ENCODE data around the gene AUTS2. TPM values are rescaled to one million over a fixed set of nuclear protein-coding genes. Genes with fewer than 3 reads are reported as not detected.

The AUTS2 gene
- polyA plus RNA-seq, 3 donors: 3.1 to 8.3 (median 7.9) TPM

DNA sequence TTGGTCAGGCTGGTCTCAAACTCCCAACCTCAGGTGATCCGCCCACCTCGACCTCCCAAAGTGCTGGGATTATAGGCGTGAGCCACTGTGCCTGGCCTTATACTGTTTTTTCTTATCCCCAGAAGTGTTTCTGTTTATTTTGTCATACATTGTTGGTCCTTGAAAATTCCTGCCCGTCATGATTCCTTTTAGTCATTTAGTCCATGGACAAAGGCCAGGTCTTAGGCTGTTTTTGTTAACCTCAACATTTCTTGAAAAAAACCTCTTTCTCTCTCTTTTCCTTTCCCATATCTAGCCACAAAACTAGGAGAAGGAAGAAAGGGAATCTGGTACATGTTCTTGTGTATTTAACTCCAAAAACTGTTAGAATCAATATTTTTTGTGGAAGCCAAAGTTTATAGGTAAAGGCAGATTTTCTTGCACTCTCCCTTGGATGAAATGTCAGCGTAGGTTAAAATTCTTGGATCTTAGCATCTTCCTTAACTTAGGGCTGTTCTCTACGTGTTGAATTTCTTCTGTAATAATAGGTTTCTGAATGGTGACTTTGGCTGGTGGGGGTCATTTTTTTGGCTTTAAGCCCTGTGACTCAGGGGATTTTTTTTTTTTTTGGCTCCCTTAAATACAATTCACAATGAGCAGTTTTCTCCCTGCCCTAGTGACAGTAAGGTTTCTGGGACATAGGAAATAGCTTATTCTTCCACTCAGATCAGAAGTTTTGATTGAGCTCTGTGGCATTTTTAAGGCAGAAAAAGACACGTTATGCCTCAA is 500.8 kb downstream of the AUTS2 start:
- no peak overlapping the region for H3K27ac ChIP-seq (ENCODE audit: low read depth, low read length)
- WGBS, 3 donors: 70 to 72% (median 71%) methylated on average over 7 of the region's 7 CpGs

DNA sequence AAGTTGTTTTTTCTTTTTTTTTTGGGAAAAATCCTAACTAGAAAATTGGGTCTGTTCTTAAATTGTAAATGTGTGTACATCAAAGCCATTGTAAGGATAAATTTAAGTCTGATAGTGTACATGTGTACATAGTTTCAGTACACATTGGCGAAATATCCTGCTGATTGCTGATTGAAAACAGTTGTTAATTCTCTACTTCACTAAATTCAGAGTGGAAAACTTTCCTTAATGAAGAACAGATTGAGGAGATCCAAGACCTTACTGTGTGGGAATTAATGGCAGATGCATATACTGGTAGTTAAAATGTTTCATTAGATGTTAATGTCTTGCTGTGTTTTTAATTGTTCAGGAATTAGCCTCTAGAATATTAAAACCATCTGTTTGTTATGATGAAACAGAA is 506.0 kb downstream of the AUTS2 start:
- 84 to 93% (median 93%) methylated on average over 1 of the region's 1 CpG for WGBS, 3 donors
- no peak overlapping the region for H3K27ac ChIP-seq (ENCODE audit: low read depth, low read length)

DNA sequence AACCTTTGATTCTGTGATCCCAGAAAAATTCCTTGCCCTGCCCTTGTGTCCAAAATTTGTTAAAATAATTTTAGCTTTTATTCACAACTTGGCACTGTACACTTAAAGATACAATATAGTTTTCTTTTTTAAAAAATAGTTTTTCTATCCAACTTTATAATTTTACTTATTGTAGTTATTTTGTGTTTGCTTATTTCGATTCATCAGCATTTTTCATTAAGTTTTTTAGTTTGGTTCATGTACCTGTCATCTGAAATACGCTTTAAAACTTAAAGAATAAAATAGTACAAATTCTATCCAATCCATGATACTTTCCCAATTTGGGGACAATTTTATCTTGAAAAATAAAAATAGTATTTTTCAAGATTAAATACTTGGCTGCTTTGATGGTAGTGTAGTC is 514.8 kb downstream of the AUTS2 start:
- WGBS, 3 donors: 81 to 94% (median 93%) methylated on average over 2 of the region's 2 CpGs

DNA sequence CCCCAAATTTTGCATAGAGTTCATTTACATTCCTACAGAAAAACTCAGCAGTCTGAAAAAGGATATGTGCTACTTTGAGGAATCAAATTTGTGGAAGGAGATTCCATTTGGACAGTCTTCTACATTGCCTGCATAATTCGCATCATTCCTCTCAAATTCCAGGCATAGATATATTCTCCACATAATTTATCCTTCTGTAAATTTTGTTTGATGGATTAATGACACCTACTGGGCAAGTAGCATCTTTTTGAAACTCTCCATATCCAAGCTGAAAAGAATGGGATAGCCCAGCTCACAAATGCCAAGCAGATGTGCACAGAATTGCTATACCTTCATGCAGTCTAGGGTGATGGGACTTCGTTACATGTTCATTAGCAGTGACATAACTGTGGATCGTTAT is 515.3 kb downstream of the AUTS2 start:
- 91 to 96% (median 95%) methylated on average over 3 of the region's 3 CpGs for WGBS, 3 donors
- no peak overlapping the region for H3K27ac ChIP-seq (ENCODE audit: low read depth, low read length)

More for the DNA sequence above, 514.8 kb downstream of the AUTS2 start:
- H3K27ac ChIP-seq (ENCODE audit: low read depth, low read length): no peak overlapping the region

DNA sequence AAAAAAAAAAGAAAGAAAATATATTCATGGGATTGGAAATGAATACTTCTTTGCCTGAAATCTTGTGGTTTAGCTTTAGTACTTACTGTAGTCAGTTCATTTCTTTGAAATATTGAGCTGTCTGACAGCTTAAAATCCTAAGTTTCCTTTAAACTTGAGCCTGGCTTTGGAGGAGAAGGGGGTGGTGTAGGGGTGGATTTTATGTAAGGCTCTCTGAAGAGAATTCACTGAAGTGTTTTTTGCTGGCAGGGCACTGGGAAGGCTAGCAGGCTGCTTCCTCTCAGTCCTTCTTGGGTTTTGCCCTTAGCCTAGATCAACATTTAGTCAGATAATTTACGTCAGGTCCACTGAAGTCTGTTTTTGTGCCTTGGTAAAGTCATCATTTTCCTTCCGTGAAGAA is 516.5 kb downstream of the AUTS2 start:
- H3K27ac ChIP-seq (ENCODE audit: low read depth, low read length): no peak overlapping the region
- WGBS, 3 donors: 76 to 84% (median 80%) methylated on average over 2 of the region's 2 CpGs

DNA sequence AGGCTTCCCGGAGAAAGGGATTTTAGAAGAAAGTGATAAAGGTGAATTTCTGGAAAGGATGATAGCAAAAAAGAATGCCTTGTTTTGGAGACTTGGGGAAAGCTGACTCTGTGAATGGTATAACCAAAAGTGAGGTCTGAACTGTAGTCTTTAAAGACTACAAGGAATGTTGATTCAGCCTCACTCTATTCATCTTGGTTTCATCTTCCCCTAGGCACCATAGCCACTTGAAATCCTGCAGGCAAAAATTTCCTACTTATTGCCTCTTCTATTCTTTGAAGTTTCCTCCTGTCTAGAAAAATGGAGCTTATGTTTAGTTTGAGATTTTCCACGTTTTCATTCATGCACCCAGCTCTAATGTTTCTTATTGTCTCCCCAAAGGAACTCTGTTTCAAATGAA is 518.0 kb downstream of the AUTS2 start:
- WGBS, 3 donors: 63 to 77% (median 77%) methylated on average over 2 of the region's 2 CpGs
- no peak overlapping the region for H3K27ac ChIP-seq (ENCODE audit: low read depth, low read length)

DNA sequence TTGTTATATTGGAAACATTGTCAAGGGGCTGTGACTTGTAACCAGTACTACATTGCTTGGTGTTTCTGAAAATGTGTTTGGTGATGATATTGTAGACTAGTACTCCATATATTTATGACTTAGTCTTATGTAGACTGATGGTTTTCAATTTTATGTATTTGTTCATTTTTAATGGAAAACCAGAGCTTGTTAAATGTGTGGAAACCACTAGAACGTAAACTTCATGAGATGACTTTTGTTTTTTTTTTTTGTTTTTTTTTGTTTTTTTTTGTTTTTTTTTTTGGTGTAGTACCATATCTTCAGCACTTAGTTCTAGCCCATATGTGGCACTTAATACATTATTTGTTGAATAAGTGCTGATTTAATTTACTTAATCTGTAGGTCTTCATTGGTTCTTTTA is 518.6 kb downstream of the AUTS2 start:
- WGBS, 3 donors: 30 to 96% (median 90%) methylated on average over 1 of the region's 1 CpG
- no peak overlapping the region for H3K27ac ChIP-seq (ENCODE audit: low read depth, low read length)

DNA sequence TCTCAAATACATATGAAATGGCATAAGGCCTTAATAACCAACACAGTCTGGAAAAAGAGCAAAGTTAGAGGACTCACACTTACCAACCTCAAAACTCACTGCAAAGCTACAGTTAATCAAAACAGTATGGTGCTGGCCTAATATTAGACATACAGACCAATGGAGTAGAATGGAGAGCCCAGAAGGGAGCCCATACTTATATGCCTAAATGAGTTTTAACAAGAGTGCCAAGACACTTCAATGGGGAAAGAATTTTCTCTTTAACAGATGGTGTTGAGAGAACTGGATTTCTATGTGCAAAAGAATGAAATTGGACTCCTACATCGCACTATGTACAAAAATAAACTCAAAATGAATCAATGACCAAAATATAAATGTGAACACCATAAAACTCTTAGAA is 522.6 kb downstream of the AUTS2 start:
- WGBS, 3 donors: 88 to 97% (median 93%) methylated on average over 1 of the region's 1 CpG
- no peak overlapping the region for H3K27ac ChIP-seq (ENCODE audit: low read depth, low read length)

DNA sequence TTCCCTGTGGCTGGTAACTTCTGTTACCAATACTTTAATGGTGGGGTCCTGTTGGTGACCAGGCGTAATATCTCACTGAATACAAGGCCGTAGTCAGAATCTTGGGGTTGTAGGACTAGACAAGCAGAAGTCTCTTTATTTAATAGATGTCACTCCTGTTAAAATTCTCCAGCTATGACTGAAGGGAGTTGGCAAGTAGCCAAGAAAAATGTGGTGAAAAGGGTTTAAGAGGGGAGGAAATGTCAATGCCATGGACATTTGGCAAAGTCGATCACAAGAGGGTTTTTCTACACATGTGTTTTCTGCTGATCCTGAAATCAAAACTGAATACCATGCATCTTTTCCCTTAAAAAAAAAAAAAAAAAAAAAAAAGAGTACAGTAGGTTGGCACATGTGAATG is 533.5 kb downstream of the AUTS2 start:
- WGBS, 3 donors: 65 to 82% (median 74%) methylated on average over 3 of the region's 3 CpGs
- no peak overlapping the region for H3K27ac ChIP-seq (ENCODE audit: low read depth, low read length)

DNA sequence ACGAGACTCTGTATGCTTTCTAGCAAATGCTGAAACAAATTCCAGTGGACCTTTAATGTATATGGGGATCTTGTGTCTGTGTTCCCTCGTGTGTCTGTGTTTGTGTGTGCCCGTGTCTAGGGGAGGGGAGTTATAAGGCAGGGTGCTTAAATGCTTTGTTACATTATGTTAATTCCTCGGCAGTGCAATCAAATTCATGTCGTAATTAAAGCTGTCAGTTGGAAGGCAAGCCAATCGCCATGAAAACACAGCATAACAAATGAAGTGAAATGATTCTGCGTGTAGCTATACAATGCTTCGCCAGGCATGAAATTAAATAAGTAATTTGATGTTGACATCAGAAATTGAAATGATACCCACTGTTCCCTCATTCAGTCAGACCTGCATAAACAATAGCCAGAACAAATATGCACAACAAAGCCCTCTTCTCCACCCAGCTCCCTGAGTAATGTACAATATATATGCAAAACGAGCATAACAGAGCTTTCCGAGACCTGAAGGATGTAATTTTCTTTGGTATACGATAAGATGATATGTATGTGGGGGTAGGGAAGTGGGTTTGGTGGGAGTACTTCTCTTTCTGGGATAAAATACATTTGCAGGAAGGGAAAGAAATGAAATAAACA is 534.1 kb downstream of the AUTS2 start:
- WGBS, 3 donors: 88 to 89% (median 89%) methylated on average over 11 of the region's 11 CpGs
- no peak overlapping the region for H3K27ac ChIP-seq (ENCODE audit: low read depth, low read length)

DNA sequence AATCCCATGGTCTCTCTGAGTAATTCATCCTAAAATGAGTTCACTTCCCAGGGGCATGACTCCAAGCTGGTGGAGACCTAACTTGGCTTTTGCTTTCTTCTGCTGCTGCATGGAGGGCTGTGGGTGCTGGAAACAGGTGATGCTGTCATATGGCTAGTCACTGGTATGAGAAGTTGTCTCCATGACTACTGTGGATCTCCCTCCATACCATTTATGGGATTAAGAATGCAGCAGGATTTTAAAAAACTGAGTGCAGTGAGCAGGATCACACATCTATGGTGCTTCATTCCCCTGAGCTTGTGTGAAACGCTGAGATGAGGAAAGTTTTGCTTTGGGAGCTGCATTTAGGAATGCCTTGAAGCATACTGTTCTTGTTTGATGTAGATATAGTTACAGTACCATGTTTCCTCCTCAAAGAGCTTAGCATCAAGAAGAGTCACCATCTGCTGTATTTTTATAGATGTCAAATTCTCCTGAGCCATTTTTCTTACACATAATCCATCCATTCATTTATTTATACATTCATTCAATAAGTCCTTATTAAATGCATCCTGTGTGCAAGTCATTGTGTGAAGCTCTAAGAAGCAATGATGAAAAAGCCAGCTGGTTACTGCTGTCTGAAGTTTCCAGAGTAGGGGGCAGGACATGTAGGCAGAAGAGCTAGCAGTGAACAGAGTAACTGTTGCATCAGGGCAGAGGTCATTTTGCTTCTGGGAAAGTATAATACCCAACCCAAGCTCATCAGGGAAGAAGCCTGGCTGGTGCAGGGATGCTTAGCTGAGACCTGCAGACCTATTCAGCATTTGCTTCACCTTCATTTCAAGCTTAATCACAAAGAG is 534.8 kb downstream of the AUTS2 start:
- WGBS, 3 donors: 60 to 75% (median 73%) methylated on average over 1 of the region's 1 CpG
- no peak overlapping the region for H3K27ac ChIP-seq (ENCODE audit: low read depth, low read length)

DNA sequence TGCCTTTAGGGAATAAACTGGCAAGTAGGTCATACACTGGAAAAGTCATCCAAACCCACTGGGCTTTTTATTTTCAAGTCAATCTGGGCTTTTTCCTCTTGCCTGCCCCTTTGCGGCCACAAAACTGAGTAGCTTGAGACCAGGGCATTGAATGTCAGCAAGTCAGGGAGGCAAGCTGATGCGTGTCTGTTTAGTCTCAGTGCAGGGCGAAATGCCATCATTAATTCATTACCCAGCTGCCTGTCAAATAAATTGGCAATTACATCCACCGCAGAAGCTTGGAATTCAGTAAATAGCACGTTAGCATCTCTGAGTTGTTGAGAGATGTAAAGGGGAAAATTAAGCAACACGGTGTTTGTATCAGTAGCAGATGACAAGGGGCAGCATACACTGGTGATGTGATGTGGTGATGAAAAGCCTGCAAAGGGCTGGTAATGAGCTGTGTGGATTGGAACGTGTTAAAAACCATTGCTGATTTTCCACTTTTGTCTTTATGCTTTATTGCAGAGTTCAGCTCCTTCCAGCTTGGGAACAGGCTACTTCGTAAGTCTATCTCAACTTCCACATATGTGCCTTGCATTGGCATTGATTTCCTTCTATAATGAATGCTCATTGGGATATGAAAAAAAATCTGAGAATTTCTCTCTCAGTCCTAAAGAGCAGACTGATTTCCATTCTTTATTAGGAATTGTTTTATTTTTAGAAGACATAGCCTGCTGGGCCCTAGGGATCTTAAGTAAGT is 535.9 kb downstream of the AUTS2 start:
- 61 to 71% (median 70%) methylated on average over 8 of the region's 8 CpGs for WGBS, 3 donors
- H3K27ac ChIP-seq (ENCODE audit: low read depth, low read length): no peak overlapping the region

DNA sequence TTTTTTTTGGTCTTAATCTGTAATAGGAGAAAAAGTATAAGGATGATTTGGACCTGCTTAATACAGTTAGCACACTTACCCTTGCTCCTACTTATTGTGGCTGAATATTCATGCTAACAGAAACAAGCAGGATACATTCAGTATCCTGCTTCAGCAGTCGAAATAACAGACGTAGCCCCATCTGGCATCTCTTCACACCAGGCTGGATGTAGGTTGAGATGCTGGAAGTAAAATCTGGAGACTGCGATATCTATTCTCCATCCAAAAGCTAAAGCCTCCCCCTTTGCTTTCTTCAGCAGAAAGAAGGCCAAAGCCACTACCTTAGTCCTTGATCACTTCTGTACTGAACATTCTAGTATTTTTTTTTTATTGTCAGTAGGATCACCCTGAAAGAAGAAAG is 537.4 kb downstream of the AUTS2 start:
- 86 to 91% (median 90%) methylated on average over 3 of the region's 3 CpGs for WGBS, 3 donors
- H3K27ac ChIP-seq (ENCODE audit: low read depth, low read length): no peak overlapping the region

DNA sequence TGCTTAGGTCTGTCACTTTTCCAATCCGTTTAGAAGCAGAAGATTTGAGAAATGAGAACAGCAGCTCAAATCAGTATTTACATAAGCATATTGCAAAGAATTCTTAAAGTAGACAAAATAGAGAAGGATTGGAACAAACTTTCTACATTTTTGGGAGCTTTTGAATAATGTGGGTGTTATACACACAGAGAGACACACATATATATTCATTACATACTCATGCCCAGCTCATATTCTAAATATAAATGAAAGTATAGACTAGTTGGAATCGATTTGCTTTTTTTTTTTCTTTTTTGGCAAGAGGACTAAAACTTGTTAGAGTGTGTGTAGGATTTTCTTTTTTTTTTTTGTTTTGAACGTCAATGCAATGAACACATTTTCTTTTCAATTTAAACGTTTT is 538.9 kb downstream of the AUTS2 start:
- 53 to 79% (median 76%) methylated on average over 4 of the region's 4 CpGs for WGBS, 3 donors
- no peak overlapping the region for H3K27ac ChIP-seq (ENCODE audit: low read depth, low read length)

DNA sequence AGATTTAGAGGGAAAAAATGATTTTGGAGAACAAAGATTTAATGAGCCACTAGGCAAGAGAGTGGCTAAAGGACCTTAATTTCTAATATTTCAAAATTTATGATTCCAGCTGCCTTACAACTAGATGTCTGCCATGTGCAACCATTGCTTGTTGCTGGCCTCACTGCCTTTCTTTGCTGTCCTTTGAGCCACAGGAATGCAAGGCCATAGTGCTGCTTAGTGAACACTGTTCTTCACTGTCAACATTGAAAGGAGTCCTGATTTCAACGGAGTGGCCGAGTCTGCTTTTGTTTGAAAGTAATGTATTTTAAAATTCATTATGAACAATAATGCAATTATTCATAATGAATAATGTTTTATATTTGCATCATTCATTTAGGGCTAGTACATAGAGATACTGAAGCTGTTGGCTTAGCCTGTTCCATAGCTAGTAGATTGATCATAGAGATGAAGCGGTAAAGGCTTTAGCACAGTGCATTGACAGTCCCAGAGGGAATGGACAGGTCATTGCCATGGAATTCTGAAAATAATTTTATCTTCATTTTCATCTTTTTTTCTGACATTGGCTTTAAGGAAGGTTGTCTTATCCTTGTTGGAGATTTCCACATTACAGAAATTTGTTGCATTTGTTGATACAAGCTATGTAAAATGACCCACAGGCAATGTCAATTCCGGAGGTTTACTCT is 544.1 kb downstream of the AUTS2 start:
- 84 to 92% (median 88%) methylated on average over 4 of the region's 4 CpGs for WGBS, 3 donors
- no peak overlapping the region for H3K27ac ChIP-seq (ENCODE audit: low read depth, low read length)

DNA sequence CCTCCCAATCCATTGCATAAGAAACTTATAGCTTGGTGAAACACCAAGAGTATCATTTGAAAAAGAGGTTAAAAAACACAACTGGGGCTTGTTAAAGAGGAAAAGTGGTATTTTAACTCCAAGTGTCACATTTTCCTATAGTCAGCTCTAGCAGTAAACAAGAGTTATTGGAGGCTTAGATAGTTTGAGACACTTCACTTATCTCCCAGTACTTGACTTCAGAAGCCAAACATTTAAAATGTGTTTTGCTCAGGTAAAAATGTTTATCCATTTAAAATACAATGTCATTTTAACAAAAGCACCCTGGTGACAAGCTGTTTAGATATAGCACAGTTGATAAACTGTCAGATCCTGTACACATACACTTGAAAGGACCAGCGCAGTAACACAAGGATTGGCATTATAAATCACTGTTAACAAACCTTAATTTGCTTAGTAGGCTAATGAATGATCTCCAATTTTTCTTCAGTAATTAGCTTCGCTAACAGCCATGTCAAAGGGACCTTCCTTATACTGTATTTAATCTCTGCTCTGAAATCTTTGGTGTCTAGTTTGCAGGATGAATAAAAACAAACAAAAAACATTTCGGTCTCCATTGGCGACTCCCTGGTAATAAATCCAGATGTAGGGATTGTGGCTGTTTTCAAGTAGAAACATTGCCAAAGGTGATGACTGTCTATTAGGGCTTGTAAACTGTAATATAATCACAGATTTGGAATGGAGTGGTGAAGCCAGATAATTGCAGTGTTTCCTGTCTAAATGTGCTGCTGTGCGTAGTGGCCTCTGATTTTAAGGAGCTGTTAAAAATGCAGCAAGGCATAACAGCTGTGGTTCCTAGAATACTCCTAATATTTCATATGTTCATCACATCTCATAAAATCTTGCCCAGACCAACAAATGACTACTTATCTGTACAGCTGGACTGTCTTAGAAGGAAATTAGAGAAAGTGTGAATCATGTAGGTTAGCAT is 545.1 kb downstream of the AUTS2 start:
- WGBS, 3 donors: 68 to 73% (median 70%) methylated on average over 5 of the region's 5 CpGs
- H3K27ac ChIP-seq (ENCODE audit: low read depth, low read length): no peak overlapping the region

DNA sequence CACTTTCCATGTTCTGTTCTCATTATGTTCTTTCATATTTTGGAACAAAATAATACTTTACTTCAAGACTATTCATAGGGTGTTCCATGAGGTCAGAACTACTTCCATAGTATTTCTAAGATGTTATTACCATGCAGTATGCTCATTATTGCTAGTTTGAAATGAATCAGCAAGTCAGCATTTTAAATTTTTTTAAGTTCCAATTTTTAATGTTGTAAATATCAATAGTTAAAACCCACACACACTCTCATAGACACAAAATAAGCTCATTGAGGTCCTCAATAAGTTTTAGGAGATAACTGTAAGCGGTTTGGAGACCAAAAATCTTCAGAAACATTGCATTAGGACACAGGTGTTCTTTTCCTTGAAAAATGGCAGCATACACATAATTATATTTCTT is 550.7 kb downstream of the AUTS2 start:
- no peak overlapping the region for H3K27ac ChIP-seq (ENCODE audit: low read depth, low read length)
- 94 to 95% (median 95%) methylated on average over 1 of the region's 1 CpG for WGBS, 3 donors
